COLO668 (cell line): ENCODE results near the gene CIDEC.
A peak's percentile ranks its signal among the peaks of the same experiment; 100 is the strongest.
"Not testable (repeated sequence)": the region's sequence is repeated elsewhere in the genome, so short reads cannot be mapped to it uniquely, and the experiment has no call there.

Experiments
- DNase-seq: peaks from one replicate; lab custom pipeline; 2025; ENCODE audit not compliant: unreplicated experiment; lab: John Stamatoyannopoulos, UW

Gene CIDEC

DNA sequence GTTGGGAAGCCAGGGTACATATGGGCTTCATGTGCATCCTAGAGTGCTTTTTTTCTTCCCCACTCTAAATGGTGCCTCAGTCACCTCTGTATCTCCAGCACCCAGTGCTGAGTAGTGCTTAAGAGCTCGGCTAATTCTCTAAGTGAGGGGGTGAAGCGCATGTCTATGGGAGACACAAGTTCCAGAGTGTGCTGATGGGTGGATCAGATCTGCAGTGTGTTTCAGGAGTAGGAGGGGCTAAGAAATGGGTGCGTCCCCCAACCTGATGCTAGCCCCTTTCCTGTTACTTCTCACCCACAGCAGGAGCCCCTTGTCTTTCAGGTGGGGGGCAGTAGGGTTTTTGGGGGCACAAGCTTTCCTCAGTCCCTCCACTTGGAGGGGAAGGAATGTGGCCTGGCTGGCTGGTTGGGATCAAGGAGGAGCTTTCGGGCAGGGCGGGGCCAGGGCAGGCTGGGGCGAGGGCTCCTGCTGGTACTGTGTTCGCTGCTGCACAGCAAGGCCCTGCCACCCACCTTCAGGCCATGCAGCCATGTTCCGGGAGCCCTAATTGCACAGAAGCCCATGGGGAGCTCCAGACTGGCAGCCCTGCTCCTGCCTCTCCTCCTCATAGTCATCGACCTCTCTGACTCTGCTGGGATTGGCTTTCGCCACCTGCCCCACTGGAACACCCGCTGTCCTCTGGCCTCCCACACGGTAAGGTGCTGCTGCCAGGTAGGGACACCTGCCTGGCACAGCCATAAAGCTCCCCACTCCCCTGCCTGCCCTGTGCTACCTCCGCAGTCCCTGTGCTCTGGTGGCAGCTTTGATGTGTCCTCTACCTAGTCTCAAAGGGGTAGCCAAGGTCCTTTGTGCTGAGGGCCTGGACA, 22.6 kb upstream of the CIDEC start, which contains the start of gene IL17RE:
TSS of gene IL17RE (plus strand) at position 477 of the 866 bp plus-strand sequence. CDS start at position 562, 85 bp downstream.
- DNase-seq: peak; percentile 45

DNA sequence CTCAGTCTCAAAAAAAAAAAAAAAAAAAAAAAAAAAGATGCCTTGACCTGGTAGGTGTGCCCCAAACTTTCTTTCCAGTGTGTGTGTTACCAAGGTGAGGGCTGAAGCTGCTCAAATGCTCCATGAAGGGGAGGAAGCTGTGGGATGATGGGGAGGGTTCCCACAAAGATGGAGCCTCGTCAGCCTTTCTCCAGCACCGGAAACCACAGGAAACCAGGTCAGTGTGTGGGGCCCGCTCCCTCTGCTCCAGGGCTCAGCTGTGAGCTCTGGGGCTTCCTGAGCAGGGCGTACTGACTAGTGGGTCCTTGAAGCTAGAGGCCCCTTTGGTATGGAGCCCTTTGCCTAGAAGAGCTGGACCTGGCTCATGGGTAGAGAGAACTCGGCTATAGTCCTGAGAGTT, 21.9 kb upstream of the CIDEC start:
- no peak for DNase-seq

DNA sequence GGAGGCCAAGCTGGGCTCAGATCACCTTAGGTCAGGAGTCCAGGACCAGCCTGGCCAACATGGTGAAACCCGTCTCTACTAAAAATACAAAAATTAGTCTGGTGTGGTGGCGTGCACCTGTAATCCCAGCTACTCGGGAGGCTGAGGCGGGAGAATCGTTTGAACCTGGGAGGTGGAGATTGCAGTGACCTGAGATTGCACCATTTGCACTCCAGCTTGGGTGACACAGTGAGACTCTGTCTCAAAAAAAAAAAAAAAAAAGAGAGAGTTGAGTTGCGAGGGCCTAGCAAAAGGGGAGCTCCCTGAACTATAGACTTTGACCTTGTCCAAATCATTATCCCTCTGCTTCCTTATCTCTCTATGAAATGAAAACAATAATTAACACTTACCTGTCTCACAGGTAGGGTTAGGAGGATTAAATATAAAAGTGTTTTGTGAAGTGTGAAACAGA, 20.9 kb upstream of the CIDEC start:
- not testable (repeated sequence) for DNase-seq

DNA sequence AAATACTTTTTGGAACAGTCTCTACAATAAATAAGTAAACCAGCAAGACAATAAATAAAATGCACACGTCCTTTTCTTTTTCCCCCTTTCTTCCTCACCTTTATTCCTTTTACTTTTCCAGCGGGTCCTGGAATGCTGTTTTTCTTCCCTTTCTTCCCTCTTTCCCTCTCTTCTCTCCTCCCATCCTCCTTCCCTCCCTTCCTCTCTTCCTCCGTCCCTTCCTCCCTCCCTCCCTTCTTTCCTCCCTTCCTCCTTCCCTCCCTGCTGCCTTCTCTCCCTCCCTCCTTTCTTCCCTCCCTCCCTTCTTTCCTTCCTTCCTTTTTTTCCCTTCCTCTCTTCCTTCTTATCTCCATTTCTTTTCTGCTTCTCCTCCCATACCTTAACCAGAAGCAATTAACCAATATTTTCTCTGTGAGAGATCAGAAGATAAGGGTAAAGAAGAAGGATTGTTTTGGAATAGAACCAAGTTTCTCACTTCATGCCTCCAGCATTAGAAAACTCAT, 19.3 kb upstream of the CIDEC start:
- no peak for DNase-seq

DNA sequence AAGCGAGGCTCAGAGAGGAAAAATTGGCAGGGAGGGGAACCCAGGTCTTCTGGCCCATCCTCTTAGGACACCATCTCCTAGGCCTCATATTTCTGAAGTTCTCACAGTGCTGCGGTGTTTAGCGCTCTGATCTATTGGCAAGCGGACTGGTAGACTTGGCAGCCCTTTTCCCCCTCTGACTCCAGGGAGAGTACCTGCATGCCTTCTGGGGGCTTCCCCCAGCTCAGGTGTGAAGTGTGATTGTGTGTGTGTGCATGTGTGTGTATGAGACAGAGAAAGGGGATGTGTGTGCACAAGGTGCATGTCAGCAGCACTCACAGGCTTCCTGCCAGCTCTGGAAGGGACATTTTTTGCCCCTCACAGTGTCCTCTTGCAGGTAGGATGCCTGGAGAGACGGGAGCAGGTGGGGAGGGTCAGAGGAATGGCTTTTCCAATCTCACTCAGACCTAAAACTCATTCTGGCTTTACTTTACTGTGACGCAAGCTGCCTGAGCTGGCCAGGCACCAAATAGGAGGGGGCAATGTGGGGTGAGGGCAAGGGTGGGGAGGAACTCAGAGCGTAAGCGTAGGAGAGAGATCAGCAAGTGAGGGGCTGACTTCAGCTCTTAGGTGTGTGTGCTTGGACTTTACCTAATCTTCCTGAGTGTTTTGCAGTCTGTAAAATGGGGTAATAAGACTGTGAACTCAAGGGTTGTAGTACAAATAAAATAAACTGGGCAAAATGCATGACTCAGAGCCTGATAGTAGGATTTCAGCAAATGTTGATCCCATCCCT, 18.6 kb upstream of the CIDEC start:
- DNase-seq: no peak

DNA sequence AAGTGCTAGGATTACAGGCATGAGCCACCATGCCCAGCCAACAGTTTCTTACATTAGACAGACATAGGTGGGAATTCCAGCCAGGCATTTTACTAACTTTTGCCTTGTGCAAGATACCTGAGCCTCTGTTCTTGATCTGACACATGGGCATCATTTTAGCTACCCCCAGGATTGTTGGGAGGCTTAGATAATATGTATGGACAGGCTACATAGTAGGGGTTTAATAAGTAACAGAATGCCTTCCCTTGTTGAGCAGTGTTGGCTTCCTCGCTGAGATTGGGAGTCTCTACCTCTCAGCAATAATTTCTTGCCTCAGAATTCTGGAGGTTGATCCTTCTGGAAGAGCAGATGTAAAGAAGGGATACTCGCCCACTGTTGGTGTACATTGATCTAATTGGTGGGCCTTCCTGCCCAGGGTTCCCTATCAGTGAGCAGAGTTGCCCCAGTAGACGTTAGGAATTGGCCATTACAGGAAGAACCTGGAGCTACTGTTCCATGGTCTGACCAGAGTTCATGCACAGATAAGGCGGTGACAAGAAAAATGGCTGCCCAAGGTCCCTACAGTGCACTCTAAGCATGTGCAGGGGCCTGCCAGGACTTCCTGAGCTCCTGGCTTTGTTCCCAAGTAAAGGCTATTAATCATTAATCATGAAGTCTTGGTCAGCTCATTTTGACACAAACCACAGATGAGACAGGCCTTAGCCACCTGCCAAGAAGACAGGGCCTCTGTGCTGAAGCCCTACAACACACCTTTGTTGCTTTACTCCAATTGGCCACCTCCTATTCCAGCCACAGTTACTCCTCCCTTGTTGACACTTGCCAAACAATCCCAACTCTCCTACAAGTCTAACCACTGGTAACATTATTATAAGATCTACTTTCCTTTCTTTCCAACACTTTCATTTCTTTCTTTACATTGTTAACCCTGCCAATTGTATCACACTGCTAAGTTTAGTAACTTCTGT, 17.6 kb upstream of the CIDEC start:
- peak; percentile 40 for DNase-seq

DNA sequence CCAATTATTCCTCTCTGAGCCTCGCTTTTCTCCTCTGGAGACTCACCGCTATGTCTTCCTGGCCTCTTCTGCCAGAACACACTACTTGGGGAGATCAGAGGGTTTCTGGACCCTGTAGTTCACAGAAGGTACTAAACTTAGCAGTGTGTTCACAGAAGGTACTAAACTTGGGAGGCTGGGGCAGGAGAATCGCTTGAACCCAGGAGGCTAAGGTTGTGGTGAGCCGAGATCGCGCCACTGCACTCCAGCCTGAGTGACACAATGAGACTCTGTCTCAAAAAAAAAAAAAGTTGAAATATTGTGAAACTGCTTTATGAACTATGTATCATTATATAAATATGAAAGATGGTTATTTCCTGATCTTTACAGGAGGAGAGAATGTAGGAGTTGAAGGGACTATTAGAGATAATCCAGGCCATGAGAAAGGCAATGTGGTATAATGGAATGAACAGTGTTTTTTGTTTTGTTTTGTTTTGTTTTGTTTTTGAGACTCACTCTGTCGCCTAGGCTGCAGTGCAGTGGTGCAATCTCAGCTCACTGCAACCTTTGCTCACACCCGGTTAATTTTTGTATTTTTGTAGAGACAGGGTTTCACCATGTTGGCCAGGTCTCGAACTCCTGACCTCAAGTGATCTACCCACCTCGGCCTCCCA, 16.8 kb upstream of the CIDEC start:
- not testable (repeated sequence) for DNase-seq

DNA sequence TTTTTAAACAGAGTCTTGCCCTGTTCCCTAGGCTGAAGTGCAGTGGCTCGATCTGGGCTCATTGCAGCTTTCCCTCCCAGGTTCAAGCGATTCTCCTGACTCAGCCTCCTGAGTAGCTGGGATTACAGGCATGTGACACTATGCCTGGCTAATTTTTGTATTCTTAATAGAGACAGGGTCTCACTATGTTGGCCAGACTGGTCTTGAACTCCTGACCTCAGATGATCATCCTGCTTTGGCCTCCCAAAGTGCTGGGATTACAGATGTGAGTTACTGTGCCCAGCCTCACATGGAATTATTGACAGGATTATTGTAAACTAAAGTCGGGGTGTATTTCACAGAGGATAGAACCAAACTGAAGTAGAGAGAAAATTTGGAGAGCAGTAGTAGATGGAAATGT, 15.7 kb upstream of the CIDEC start:
- not testable (repeated sequence) for DNase-seq

DNA sequence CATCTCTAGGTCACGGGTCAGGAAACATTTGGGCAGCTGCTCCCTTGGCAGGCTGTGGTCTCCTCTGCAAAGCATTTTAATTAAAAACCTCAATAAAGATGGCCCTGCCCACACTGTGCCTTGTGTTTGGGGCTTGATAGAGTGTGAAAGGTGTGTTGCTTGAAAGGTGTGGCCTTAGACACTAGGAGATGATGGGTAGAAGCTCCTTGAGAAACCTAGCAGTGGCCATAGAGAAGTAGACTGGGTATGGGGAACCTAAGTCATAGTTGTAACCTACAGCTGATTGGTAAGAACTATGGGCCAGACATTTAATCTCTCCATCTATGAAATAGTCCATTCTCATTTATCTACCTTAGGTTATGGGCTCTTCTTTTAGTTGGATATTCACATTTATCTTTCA, 13.7 kb upstream of the CIDEC start:
- no peak for DNase-seq

DNA sequence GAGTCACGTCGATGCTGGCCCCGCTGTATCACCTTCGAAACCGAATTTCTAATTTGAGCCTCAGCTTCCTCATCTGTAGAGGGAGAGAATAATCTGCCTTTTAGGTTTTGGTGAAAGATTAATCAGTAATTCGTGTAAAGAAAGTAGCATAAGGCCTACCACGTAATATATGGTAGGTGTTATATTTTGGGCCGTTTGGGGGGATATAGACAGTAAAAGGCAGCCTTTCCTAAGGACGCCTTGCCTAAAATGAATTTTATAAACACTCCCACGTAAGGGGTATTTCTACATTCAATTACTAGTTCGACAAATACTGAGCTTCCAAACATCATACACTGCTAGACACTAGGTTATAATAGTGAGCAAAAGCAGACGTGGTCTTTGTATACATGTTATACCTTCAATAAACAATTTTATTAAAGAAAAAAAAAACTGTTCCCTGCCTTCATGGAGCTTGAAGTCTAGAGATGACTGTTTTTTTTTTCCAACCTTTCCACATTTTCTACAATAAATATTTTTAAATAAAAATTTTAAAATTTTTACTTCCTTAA, 11.1 kb upstream of the CIDEC start:
- DNase-seq: no peak

DNA sequence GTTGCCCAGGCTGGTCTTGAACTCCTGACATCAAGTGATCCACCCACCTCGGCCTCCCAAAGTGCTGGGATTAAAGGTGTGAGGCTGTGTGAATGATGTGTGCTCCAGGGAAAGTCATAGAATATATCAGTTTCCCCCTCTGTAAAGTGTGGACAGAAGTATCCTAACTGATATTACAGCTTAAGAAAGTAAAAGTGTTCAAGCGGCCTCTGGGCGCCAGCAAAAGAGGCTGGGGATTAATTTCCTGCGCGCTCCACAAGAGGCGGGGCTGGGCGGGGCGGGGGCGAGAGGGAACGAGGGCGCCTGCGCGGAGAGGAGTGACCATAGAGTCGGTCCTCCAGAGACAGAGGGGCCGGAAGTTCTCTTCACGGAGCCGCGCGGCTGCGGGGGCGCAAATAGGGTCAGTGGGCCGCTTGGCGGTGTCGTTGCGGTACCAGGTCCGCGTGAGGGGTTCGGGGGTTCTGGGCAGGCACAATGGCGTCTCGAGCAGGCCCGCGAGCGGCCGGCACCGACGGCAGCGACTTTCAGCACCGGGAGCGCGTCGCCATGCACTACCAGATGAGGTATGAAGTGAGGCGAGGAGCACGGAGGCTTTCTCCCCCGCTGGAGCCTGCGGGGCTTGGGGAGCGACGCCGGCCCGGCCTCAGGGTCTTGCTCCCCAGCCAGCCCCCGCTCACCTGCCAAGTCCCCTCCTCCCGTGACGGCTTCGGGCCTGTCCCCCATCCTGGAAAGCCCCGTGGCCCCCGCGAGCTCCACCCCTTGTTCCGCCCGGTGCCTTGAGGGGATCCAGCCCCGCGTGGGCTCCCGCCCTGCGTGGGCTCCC, 10.4 kb upstream of the CIDEC start, which contains the start of gene JAGN1:
TSS of gene JAGN1 (plus strand) at position 362 of the 823 bp plus-strand sequence. CDS start at position 475, 113 bp downstream.
- DNase-seq: peak; percentile 85

DNA sequence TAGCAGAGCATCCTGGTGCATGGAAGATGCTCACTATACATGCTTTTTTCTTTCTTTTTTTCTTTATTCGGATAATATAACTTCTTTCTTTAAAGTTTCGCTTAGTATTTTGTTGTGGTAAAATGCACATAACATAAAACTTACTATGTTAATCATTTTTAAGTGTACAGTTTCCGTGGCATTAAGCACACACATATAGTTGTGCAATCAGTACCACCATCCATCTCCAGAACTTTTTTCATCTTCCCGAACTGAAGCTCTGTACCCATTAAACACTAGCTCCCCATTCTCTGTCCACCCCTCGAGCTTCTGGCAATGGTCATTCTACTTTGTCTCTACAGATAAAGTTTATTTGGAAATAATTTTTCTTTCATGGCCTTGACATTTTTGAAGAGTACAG, 9.4 kb upstream of the CIDEC start:
- no peak for DNase-seq

DNA sequence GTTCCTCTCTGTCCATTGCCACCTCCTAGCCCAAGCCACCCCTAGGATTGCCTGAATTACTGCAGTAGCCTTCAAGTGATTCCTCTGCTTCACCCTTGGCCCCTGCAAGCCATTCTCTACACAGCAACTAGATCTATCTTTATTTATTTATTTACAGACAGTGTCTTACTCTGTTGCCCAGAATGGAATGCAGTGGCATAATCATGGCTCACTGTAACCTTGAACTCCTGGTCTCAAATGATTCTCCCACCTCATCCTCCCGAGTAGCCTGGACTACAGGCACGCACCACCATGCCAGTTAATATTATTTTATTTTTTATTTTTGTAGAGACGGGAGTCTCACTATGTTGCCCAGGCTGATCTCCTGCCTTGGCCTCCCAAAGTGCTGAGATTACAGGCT, 8.5 kb upstream of the CIDEC start:
- DNase-seq: no peak

DNA sequence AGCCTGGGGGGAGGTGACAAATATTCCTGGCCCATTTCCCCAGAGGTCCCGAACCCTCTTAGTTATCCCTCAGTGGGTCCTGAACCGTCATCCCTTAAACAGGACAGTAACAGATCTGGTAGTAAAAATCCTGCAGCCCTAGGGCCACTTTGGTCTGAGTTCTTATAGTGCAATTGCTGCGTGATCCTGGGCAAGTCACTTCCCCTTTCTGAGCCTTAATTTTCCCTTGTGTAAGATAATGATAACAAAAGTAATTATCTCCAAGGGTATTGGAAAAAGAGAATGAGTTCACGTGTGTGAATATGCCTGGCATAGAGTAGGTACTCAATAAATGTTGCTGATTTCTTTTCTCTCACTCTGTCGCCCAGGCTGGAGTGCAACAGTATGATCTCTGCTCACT, 7.4 kb upstream of the CIDEC start:
- DNase-seq: no peak

DNA sequence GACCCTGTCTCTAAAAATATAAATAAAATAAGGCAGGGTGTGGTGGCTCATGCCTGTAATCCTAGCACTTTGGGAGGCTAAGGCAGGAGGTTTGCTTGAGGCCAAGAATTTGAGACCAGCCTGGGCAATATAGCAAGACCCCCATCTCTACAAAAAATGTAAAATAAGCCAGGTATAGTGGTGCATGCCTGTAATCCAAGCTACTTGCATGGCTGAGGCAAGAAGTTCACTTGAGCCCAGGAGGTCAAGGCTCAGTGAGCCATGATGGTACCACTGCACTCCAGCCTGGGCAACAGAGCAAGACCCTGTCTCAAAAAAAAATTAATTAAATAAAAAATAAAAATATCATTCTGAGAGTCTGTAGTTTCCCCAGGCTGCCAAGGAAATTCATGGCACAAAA, 6.3 kb upstream of the CIDEC start:
- no peak for DNase-seq

DNA sequence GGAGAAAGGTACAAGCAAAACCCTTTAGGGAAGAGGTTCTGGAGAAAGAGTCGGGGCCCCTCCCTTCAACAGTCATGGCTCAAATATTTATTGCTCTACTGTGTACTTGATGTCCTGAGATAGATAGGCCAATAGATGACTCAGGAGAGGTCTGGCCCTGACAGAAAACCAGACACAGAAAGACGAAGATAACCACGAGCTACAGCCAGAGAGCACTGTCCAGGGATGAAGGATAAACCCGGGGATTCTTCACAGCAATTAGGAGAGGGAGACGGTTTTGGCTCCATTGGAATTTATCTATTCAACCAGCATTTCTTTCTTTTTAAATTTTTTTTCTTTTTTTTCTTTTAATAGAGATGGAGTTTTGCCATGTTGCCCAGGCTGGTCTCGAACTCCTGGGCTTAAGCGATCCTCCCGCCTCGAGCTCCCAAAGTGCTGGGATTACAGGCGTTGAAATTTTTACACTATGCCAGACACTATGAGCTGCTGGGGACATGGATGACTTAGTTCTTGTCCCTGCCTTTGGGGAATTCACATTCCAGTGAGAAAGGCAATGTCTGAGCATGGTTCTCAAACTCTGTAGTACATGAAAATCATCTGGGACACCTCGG, 4.6 kb upstream of the CIDEC start:
- DNase-seq: no peak

DNA sequence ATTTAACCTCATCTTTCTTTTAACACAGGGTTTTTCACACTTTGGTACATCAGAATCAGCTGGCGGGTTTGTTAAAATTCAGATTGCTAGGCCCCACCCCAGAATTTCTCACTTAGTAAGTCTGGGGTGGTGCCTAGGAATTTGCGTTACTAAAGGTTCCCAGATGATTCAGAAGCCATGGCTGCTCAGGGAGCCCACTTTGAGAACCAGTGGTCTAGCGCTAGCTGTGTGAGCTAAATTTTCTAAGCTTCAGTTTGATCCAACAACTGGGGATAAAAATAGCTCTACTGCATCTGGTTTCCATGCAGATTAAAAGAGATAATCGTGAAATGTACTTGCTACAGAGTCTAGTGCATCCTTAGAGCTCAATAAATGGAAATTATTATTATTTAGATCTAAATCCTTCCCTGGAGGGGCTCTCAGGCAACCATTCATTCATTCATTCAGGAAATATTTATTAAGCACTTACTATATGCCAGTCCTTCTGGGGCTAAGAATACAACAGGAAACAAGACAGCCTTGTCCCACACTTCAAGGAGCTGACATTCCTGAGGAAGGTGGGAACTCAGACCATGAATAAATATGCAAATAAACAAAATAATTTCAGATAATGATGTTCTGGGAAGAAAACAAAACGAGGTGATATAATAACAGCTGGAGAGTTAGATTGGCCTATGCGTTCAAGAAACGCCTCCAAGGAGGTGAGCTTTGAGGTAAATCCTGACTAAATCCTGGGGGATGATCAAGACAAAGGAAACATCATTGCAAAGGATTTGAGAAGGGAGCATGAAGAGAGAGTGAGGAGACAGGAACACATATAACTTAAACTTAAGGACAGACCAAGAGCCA, 3.9 kb upstream of the CIDEC start:
- no peak for DNase-seq

DNA sequence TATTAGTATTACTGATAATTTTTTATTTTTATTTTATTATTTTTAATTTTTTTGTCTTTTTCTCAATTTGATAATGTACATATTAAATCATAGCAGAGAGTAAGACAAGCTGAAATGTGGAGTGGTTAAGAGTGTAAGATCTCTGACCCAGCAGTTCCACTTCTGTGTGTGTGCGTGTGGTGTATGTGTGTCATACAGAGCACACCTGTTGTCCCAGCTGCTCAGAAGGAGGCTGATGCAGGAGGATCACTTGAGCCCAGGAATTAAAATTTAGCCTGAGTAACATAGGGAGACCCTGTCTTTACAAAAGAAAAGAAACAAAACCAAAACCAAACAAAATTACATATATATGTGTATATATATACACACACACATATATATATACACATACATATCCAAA, 1.4 kb upstream of the CIDEC start:
- DNase-seq: peak; percentile 4
